DND-41 (cell line): Measurements from ENCODE around the gene EGFL6.

Experiments used
- CTCF ChIP-seq: IDR thresholded peaks from 2 replicates; pipeline ENCODE4 v1.5.1; 2012; ENCODE audit warnings: borderline replicate concordance, low read length, moderate library complexity, mild to moderate bottlenecking; ENCODE audit not compliant: poor library complexity, severe bottlenecking; ENCODE audit errors: extremely low read depth
- EZH2 ChIP-seq: IDR thresholded peaks from 3 replicates; pipeline ENCODE4 v1.6.1; 2012; ENCODE audit warnings: borderline replicate concordance, low read depth, mild to moderate bottlenecking, moderate library complexity, low read length, inconsistent platforms; ENCODE audit not compliant: severe bottlenecking

GRCh38 chrX:13649838-13650237 lies 80.4 kb downstream of the EGFL6 start:
- no peak for TF ChIP-seq EZH2
- no peak for TF ChIP-seq CTCF
